ACC112 (cell line): Measurements from ENCODE around the gene LRRC75A.

Experiments
- H2AFZ ChIP-seq: fragments of 200-600 bp; sonication (generic); one replicate; pipeline ENCODE4 v1.6.0; 2017; ENCODE audit warnings: antibody characterized with exemption, low read length; ENCODE audit not compliant: unreplicated experiment
- H3K27ac ChIP-seq: fragments of 200-600 bp; sonication (generic); 2 replicates; pipeline ENCODE4 v1.5.1; 2014; ENCODE audit warnings: low read depth, mild to moderate bottlenecking, antibody characterized with exemption, low read length, moderate library complexity
- H3K27me3 ChIP-seq: fragments of 200-600 bp; sonication (generic); 2 replicates; pipeline ENCODE4 v1.6.1; 2014; ENCODE audit warnings: mild to moderate bottlenecking, antibody characterized with exemption, low read length, moderate library complexity, mixed read lengths; ENCODE audit not compliant: insufficient read depth
- H3K36me3 ChIP-seq: fragments of 200-600 bp; sonication (generic); 2 replicates; pipeline ENCODE4 v1.6.1; 2016; ENCODE audit warnings: mild to moderate bottlenecking, antibody characterized with exemption, low read length, moderate library complexity, mixed read lengths; ENCODE audit not compliant: insufficient read depth
- H3K4me1 ChIP-seq: fragments of 200-600 bp; sonication (generic); one replicate; pipeline ENCODE4 v1.6.1; 2016; ENCODE audit warnings: low read length, mixed read lengths; ENCODE audit not compliant: insufficient read depth, unreplicated experiment, control insufficient read depth
- H3K4me3 ChIP-seq: fragments of 200-600 bp; sonication (generic); 2 replicates; pipeline ENCODE4 v1.5.1; 2014; ENCODE audit warnings: mild to moderate bottlenecking, low read depth, low read length
- H3K79me2 ChIP-seq: fragments of 200-600 bp; sonication (generic); one replicate; pipeline ENCODE4 v1.6.0; 2016; ENCODE audit warnings: low read length; ENCODE audit not compliant: control insufficient read depth, unreplicated experiment, insufficient read depth

Gene LRRC75A

DNA sequence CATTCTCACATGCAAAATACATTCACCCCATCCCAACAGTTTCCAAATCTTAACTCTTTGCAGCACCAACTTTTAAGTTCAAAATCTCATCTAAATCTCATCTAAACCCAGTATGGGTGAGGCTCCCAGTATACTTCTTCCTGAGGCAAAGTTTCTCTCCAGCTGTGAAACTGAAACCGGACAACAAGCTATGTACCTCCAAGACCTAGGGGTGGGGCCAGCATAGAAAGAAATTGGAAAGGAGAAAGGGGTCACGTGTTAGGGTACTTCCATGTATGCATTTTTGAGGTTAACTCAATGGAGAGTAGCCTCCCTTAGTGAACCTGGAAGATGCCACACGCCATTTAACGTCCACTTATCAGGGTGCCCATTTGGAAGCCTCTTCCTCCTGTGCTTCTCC, 23.9 kb upstream of the LRRC75A start:
- H3K27me3 ChIP-seq: peaks cover 4% of the 10 kb centered on the region; the same call in 1 of the 2 replicates
- H2AFZ ChIP-seq: peak overlapping the region; percentile 91
- H3K36me3 ChIP-seq: no peaks in the 10 kb centered on the region
- no peaks in the 10 kb centered on the region for H3K79me2 ChIP-seq
- H3K4me3 ChIP-seq: no peak overlapping the region
- H3K4me1 ChIP-seq: peaks cover 10% of the 10 kb centered on the region
- no peak overlapping the region for H3K27ac ChIP-seq

- Histone ChIP-seq H3K27ac (no peak overlapping the region), H2AFZ (no peak overlapping the region), H3K36me3 (no peaks in the 10 kb centered on the region), H3K79me2 (no peaks in the 10 kb centered on the region), H3K4me3 (no peak overlapping the region), H3K27me3 (peaks cover 4% of the 10 kb centered on the region; the same call in 1 of the 2 replicates), H3K4me1 (peaks cover 10% of the 10 kb centered on the region)
These were observed 21.9 kb upstream of the LRRC75A start for GRCh38 chr17:16513873-16514272.

- H3K4me3 ChIP-seq: no peak overlapping the region
- no peak overlapping the region for H2AFZ ChIP-seq
- H3K36me3 ChIP-seq: no peaks in the 10 kb centered on the region
- H3K79me2 ChIP-seq: no peaks in the 10 kb centered on the region
- peaks cover 8% of the 10 kb centered on the region for H3K4me1 ChIP-seq
- no peak overlapping the region for H3K27ac ChIP-seq
- H3K27me3 ChIP-seq: peaks cover 4% of the 10 kb centered on the region; the same call in 1 of the 2 replicates
These were observed 20.0 kb upstream of the LRRC75A start for GRCh38 chr17:16512011-16512410.

DNA sequence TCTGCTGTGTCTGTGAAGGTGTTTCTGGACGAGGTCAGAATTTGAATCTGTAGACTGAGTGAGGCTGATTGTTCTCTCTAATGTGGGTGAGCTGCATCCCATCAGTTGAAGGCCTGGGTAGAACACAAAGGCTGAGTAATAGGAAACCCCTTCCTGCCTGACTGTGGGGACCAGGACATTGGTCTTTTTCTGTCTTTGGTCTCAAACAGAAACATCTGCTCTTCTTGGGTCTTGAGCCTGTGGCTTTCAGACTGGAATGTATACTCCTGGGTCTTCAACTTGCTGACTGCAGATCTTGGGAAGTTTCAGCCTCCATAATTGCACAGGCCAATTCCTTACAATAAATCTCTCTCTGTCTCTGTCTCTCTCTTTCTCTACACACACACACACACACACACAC, 19.6 kb upstream of the LRRC75A start:
- no peak overlapping the region for H3K4me3 ChIP-seq
- H3K4me1 ChIP-seq: peaks cover 6% of the 10 kb centered on the region
- H2AFZ ChIP-seq: no peak overlapping the region
- H3K79me2 ChIP-seq: no peaks in the 10 kb centered on the region
- H3K27ac ChIP-seq: no peak overlapping the region
- H3K27me3 ChIP-seq: peaks cover 4% of the 10 kb centered on the region; the same call in 1 of the 2 replicates
- H3K36me3 ChIP-seq: no peaks in the 10 kb centered on the region

DNA sequence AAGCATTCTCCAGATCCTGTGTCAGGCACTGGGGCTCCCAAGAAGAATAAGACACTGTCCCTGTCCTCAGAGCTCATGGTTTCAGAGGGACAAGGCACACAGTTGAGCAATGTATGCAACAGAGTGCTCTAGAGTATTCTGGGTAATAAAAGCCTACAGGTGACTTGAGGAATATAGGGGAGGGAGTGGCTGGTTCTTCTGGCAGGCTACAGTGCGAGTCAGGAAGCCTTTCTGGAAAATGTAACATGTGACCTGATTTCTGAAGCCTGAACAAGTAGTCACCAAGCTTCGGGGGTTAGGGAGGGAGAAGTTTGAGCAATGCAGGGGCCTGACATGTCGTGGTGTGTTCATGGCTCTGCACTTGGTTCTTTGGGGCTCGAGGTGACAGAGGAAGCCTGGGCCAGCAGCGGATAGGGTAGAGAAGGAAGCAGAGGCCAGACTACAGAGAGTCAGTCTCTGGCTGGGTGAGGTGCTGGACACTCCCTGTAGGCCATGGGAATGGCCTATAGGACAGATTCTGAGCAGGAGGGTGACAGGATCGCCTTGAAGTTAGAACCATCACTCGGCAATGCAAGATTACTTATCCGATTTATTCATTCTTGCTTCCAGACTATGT, 16.0 kb upstream of the LRRC75A start:
- Histone ChIP-seq H3K4me3 (no peak overlapping the region), H3K27me3 (peaks cover 4% of the 10 kb centered on the region; the same call in 1 of the 2 replicates), H3K27ac (no peak overlapping the region), H3K79me2 (no peaks in the 10 kb centered on the region), H3K36me3 (no peaks in the 10 kb centered on the region), H3K4me1 (no peaks in the 10 kb centered on the region), H2AFZ (no peak overlapping the region)

DNA sequence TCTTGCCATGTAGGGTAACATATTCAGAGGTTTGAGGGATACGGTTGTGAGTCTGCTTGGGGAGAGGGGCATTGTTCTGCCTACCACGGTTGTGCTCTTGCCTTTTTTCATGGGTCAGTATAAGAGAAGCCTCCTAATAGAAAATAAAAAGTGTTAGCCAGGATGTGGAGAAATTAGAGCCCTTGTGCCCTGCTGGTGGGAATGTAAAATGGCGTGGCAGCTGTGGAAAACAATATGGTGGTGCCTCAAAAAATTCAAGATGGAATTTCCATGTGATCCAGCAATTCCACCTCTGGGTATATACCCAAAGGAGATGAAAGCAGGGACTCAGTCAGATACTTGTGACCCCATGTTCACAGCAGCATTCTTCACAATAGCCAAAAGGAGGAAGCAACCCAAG, 14.2 kb upstream of the LRRC75A start:
- no peaks in the 10 kb centered on the region for H3K36me3 ChIP-seq
- no peaks in the 10 kb centered on the region for H3K79me2 ChIP-seq
- H3K4me1 ChIP-seq: no peaks in the 10 kb centered on the region
- H3K27me3 ChIP-seq: peaks cover 1% of the 10 kb centered on the region; the same call in 1 of the 2 replicates
- H3K4me3 ChIP-seq: no peak overlapping the region
- H2AFZ ChIP-seq: no peak overlapping the region
- H3K27ac ChIP-seq: no peak overlapping the region

- no peaks in the 10 kb centered on the region for H3K4me1 ChIP-seq
- H3K27me3 ChIP-seq: no peaks in the 10 kb centered on the region
- H3K27ac ChIP-seq: no peak overlapping the region
- no peaks in the 10 kb centered on the region for H3K79me2 ChIP-seq
- no peak overlapping the region for H2AFZ ChIP-seq
- H3K36me3 ChIP-seq: no peaks in the 10 kb centered on the region
- H3K4me3 ChIP-seq: no peak overlapping the region
These were observed 13.0 kb upstream of the LRRC75A start for GRCh38 chr17:16504984-16505383.

DNA sequence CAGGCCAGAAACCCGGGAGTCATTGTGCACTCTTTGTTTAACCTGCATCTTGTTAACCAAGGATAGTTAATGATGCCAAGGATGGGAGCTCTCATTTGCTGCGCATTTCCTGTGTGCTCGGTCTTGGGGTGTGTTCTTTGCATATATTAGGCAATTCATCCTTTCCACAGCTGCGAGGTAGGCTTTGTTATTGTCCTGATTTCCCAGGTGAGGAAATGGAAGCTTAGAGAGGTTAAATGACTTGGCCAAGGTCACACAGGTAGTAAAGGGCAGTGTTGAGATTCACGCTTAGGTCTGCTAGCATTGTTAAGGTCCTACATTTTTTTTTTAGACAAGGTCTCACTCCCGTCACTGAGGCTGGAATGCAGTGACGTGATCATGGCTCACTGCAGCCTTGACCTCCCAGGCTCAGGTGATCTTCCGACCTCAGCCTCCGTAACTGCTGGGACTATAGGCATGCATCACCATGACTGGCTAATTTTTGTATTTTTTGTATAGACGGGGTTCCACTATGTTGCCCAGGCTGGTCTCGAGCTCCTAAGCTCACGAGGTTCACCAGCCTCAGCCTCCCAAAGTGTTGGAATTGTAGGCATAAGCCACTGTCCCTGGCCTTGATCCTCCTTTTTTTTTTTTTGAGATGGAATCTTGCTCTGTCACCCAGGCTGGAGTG, 5.0 kb upstream of the LRRC75A start:
- H3K79me2 ChIP-seq: no peaks in the 10 kb centered on the region
- H3K36me3 ChIP-seq: no peaks in the 10 kb centered on the region
- H3K27me3 ChIP-seq: peaks cover 56% of the 10 kb centered on the region
- H3K27ac ChIP-seq: no peak overlapping the region
- H3K4me3 ChIP-seq: no peak overlapping the region
- H3K4me1 ChIP-seq: no peaks in the 10 kb centered on the region
- no peak overlapping the region for H2AFZ ChIP-seq

DNA sequence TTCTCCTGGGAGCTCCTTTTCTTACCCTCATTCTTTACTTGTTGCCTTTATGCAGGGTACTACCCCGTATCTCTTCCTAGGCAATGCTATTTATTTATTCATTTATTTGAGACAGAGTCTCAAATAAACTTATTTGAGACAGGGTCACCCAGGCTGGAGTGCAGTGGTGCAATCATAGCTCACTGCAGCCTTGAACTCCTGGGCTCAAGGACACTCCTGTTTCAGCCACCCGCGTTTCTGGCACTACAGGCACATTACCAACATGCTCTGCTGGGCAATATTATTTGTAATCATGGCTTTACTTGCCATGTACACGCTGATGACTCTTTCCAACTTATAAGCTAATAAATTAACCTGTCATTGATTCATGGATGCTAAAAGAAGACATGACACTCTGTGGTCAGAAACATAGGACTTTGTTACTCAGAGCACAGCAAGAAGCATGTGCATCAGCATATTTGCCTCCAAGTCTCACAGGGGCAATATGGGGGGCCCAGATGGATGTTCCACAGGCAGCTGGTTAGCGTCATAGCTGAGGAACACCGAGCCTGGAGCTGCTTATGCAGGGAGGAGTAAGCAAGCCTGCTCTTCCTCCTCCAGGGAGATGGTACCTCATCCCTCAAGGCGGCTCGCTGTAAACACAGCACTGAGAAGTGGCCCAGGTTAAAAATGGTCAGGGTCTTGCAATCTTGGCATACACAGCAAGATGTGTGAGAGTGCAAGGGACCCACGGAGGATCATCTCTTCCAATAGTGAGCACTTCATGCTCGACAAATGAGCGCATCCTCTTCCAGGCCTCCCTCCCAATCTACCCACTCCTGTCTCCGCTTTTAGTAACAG, 4.2 kb upstream of the LRRC75A start:
- Histone ChIP-seq H3K27ac (no peak overlapping the region), H3K27me3 (peaks cover 60% of the 10 kb centered on the region)

DNA sequence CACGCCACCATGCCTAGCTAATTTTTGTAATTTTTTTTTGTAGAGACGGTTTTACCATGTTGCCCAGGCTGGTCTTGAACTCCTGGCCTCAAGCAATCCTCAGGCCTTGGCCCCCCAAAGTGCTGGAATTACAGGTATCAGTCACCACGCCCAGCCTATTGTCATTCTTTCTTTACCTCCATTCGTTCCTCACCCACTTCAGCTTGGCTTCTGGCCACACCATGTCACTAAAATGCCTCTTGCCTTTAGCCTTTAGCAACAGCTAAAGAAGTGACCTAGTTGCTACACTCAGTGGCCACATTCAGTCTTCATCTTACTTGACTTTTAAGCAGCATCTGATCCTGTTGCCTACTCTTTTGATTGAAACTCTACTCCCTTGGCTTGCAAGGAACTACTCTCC, 3.6 kb upstream of the LRRC75A start:
- H3K4me1 ChIP-seq: no peaks in the 10 kb centered on the region
- no peaks in the 10 kb centered on the region for H3K36me3 ChIP-seq
- no peak overlapping the region for H3K27ac ChIP-seq
- no peaks in the 10 kb centered on the region for H3K79me2 ChIP-seq
- no peak overlapping the region for H3K4me3 ChIP-seq
- H2AFZ ChIP-seq: no peak overlapping the region
- peaks cover 67% of the 10 kb centered on the region for H3K27me3 ChIP-seq

More for the DNA sequence above, 4.2 kb upstream of the LRRC75A start:
- Histone ChIP-seq H3K36me3 (no peaks in the 10 kb centered on the region), H3K4me1 (no peaks in the 10 kb centered on the region), H3K79me2 (no peaks in the 10 kb centered on the region), H2AFZ (no peak overlapping the region), H3K4me3 (no peak overlapping the region)
